22Rv1 (cell line): Measurements from ENCODE around the gene SEMA3E.

Experiments
- CTCF ChIP-seq: fragments of 450-650 bp; IDR thresholded peaks from 2 replicates; pipeline ENCODE4 v1.5.1; 2017; ENCODE audit warnings: mild to moderate bottlenecking
- ZFX ChIP-seq: fragments of 450-650 bp; IDR thresholded peaks from 2 replicates; pipeline ENCODE4 v1.6.1; 2017; ENCODE audit warnings: antibody characterized with exemption, borderline replicate concordance

GRCh38 chr7:83321011-83321410 lies 327.9 kb downstream of the SEMA3E start:
- TF ChIP-seq CTCF (no peak), ZFX (no peak)
